PC-3 (cell line): ENCODE results near the gene OR2A2. TPM values are rescaled to one million over a fixed set of nuclear protein-coding genes. Genes with fewer than 3 reads are reported as not detected.
"Not testable (repeated sequence)": the region's sequence is repeated elsewhere in the genome, so short reads cannot be mapped to it uniquely, and the experiment has no call there.

Source experiments
- ATAC-seq: fragments of 200-7000 bp; cut with Tn5 transposase; 2 replicates; pipeline ENCODE4 v1.9.1; 2020; ENCODE audit warnings: mild to moderate bottlenecking, moderate library complexity
- BruUV-seq: library from RNA; stranded (reverse); fragments of 400-500 nt; replicated peaks from 2 replicates; lab custom pipeline; 2021; lab: Mats Ljungman, UMichigan
- CTCF ChIA-PET: fragments of 300-600 bp; sonication (Branson Sonifier 250); formaldehyde crosslinking; loops from one replicate; lab custom pipeline; 2022; ENCODE audit warnings: antibody characterized with exemption; lab: Charles Lee
- POLR2A ChIA-PET: fragments of 300-600 bp; sonication (Branson Sonifier 250); formaldehyde crosslinking; loops from one replicate; lab custom pipeline; 2022; ENCODE audit warnings: antibody characterized with exemption; ENCODE audit not compliant: unreplicated experiment; lab: Charles Lee
- DNase-seq: peaks from one replicate; pipeline ENCODE4 v3.0.0-alpha.2; 2015
- H2AFZ ChIP-seq: fragments of 300-600 bp; sonication (generic); 2 replicates; pipeline ENCODE4 v1.6.0; 2016; ENCODE audit warnings: antibody characterized with exemption, low read length
- H3F3A ChIP-seq: fragments of 300-600 bp; sonication (generic); one replicate; pipeline ENCODE4 v1.6.0; 2017; ENCODE audit warnings: antibody characterized with exemption, low read length, control low read depth, mild to moderate bottlenecking; ENCODE audit not compliant: unreplicated experiment
- H3K27ac ChIP-seq: fragments of 300-600 bp; sonication (generic); 2 replicates; pipeline ENCODE4 v1.5.1; 2016; ENCODE audit warnings: mild to moderate bottlenecking, low read length
- H3K27me3 ChIP-seq: fragments of 300-600 bp; sonication (generic); 2 replicates; pipeline ENCODE4 v1.6.1; 2016; ENCODE audit warnings: low read length, mixed read lengths
- H3K36me3 ChIP-seq: fragments of 300-600 bp; sonication (generic); 2 replicates; pipeline ENCODE4 v1.6.1; 2016; ENCODE audit warnings: low read depth, mixed run types, low read length, mixed read lengths
- H3K4me1 ChIP-seq: fragments of 300-600 bp; sonication (generic); 2 replicates; pipeline ENCODE4 v1.5.1; 2016; ENCODE audit warnings: low read length; ENCODE audit not compliant: insufficient read depth
- H3K4me2 ChIP-seq: fragments of 300-600 bp; sonication (generic); 2 replicates; pipeline ENCODE4 v1.6.0; 2016; ENCODE audit warnings: low read length
- H3K4me3 ChIP-seq: fragments of 300-600 bp; sonication (generic); 2 replicates; pipeline ENCODE4 v1.5.1; 2016; ENCODE audit warnings: mild to moderate bottlenecking, low read length, mixed read lengths
- H3K79me2 ChIP-seq: fragments of 300-600 bp; sonication (generic); 2 replicates; pipeline ENCODE4 v1.6.1; 2017; ENCODE audit warnings: low read length, mixed read lengths
- H3K9ac ChIP-seq: fragments of 300-600 bp; sonication (generic); 2 replicates; pipeline ENCODE4 v1.6.0; 2016; ENCODE audit warnings: mild to moderate bottlenecking, low read length
- H3K9me2 ChIP-seq: fragments of 300-600 bp; sonication (generic); replicated peaks from 2 replicates; pipeline ENCODE4 v1.6.1; 2016; ENCODE audit warnings: mixed run types, low read length, mixed read lengths
- H3K9me3 ChIP-seq: fragments of 300-600 bp; sonication (generic); 2 replicates; pipeline ENCODE4 v1.6.1; 2016; ENCODE audit warnings: low read length, mixed read lengths
- H4K20me1 ChIP-seq: fragments of 300-600 bp; sonication (generic); 2 replicates; pipeline ENCODE4 v1.6.1; 2016; ENCODE audit warnings: low read length, mixed read lengths
- EZH2 ChIP-seq: fragments of 300-600 bp; sonication (generic); IDR thresholded peaks from one replicate; pipeline ENCODE4 v1.6.1; 2017; ENCODE audit warnings: antibody characterized with exemption, mild to moderate bottlenecking, low read length; ENCODE audit not compliant: unreplicated experiment
- EZH2phosphoT487 ChIP-seq: fragments of 300-600 bp; sonication (generic); IDR thresholded peaks from 2 replicates; pipeline ENCODE4 v1.6.1; 2018; ENCODE audit warnings: mild to moderate bottlenecking, antibody characterized with exemption, low read length, borderline replicate concordance
- intact Hi-C: fragments of 100-400 bp; cut with micrococcal nuclease; formaldehyde crosslinking; loops from 2 replicates; pipeline ENCODE4 v1.9.0; 2023
- total RNA-seq: library from RNA; depleted of rRNA; stranded (reverse); fragments of >200 nt; gene quantifications from 2 replicates; pipeline ENCODE4 v1.2.3, GENCODE V29; 2014
- TF ChIP-seq, protein P1 (sequence below): fragments of 300-600 bp; sonication (generic); conservative IDR thresholded peaks from 2 replicates; pipeline ENCODE4 v1.5.1; 2017; ENCODE audit warnings: antibody characterized with exemption, low read depth, mild to moderate bottlenecking, low read length

Gene OR2A2
- total RNA-seq, 1 experiment from 2014 or later, result not detected

DNA sequence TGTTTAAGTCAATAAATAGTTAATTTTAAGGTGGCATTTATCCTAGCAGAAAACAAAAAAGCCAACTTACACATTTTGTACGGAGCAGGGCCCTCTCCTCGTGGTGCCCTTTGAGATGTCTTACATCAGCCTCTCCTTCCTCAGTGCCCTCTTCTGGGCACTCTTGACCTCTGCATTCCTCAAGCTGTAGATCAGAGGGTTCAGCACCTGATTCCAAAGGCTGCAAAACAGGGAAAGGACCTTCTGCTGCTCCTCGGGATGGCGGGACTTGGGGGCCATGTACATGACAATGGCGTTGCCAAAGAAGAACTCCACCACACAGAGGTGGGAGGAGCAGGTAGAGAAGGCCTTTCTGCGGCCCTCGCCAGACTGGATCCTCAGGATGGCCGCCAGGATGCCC, 9.0 kb downstream of the OR2A2 start:
- BruUV-seq, result no TSS peak
- TF ChIP-seq EZH2 (no peak), EZH2phosphoT487 (no peak)
- TF ChIP-seq, protein P1, sequence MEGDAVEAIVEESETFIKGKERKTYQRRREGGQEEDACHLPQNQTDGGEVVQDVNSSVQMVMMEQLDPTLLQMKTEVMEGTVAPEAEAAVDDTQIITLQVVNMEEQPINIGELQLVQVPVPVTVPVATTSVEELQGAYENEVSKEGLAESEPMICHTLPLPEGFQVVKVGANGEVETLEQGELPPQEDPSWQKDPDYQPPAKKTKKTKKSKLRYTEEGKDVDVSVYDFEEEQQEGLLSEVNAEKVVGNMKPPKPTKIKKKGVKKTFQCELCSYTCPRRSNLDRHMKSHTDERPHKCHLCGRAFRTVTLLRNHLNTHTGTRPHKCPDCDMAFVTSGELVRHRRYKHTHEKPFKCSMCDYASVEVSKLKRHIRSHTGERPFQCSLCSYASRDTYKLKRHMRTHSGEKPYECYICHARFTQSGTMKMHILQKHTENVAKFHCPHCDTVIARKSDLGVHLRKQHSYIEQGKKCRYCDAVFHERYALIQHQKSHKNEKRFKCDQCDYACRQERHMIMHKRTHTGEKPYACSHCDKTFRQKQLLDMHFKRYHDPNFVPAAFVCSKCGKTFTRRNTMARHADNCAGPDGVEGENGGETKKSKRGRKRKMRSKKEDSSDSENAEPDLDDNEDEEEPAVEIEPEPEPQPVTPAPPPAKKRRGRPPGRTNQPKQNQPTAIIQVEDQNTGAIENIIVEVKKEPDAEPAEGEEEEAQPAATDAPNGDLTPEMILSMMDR, result no peak
- POLR2A ChIA-PET, result no interaction called here

DNA sequence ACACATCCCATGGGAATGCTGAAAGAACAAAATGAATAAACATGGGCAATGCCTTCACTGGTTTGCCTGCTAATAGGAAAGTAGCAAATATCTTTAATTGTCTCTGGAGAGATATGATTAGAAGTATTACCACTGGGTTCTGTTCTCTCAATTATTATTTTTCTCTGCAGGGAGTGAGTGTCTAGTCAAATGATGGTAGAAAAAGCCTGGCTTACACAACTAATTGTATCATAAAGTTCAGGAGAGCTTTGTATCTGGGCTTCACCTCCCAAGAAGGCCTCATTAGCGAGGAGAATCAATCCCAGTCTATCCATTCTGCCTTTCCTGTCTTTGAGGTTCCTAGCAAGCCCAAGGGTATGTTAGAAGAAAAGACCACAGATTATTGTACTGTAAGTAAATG, 13.5 kb downstream of the OR2A2 start, which contains the start of gene OR2A14:
TSS of gene OR2A14 (plus strand) at position 301 of the 400 bp plus-strand sequence. CDS start 5,937 bp downstream, outside the sequence.
- H3K9me2 ChIP-seq, result no peaks in the 10 kb centered on the region
- no peaks in the 10 kb centered on the region for H3K79me2 ChIP-seq
- H3K36me3 ChIP-seq, result no peaks in the 10 kb centered on the region
- no peak within 1 kb of the TSS for H3K4me3 ChIP-seq
- DNase-seq (no peak), ATAC-seq (no peak)
- H3K4me2 ChIP-seq, result no peak within 1 kb of the TSS
- ChIA-PET POLR2A (no interaction called here), CTCF (no interaction called here)
- H4K20me1 ChIP-seq, result no peaks in the 10 kb centered on the region
- no peak within 1 kb of the TSS for H3K9ac ChIP-seq
- no peaks in the 10 kb centered on the region for H3K9me3 ChIP-seq
- TF ChIP-seq EZH2phosphoT487 (no peak), EZH2 (no peak)
- TF ChIP-seq, protein P1, result no peak
- no peak within 1 kb of the TSS for H2AFZ ChIP-seq
- H3K4me1 ChIP-seq, result no peaks in the 10 kb centered on the region
- H3K27me3 ChIP-seq, result no peaks in the 10 kb centered on the region
- no peaks in the 10 kb centered on the region for H3F3A ChIP-seq
- intact Hi-C loops, result no loop called here
- no peak within 1 kb of the TSS for H3K27ac ChIP-seq
- no TSS peak for BruUV-seq

More for the DNA sequence above, 9.0 kb downstream of the OR2A2 start:
- ATAC-seq (no peak), DNase-seq (no peak)
- Histone ChIP-seq H3K4me3 (no peak overlapping the region), H3K9ac (no peak overlapping the region), H3K4me1 (no peaks in the 10 kb centered on the region), H3F3A (no peaks in the 10 kb centered on the region), H3K27me3 (peaks cover 3% of the 10 kb centered on the region; the same call in 1 of the 2 replicates), H4K20me1 (no peaks in the 10 kb centered on the region), H3K9me3 (no peaks in the 10 kb centered on the region), H3K9me2 (no peaks in the 10 kb centered on the region), H3K36me3 (no peaks in the 10 kb centered on the region), H3K27ac (no peak overlapping the region), H3K4me2 (no peak overlapping the region), H3K79me2 (no peaks in the 10 kb centered on the region), H2AFZ (no peak overlapping the region)
- CTCF ChIA-PET, result no interaction called here
- intact Hi-C loops, result no loop called here

DNA sequence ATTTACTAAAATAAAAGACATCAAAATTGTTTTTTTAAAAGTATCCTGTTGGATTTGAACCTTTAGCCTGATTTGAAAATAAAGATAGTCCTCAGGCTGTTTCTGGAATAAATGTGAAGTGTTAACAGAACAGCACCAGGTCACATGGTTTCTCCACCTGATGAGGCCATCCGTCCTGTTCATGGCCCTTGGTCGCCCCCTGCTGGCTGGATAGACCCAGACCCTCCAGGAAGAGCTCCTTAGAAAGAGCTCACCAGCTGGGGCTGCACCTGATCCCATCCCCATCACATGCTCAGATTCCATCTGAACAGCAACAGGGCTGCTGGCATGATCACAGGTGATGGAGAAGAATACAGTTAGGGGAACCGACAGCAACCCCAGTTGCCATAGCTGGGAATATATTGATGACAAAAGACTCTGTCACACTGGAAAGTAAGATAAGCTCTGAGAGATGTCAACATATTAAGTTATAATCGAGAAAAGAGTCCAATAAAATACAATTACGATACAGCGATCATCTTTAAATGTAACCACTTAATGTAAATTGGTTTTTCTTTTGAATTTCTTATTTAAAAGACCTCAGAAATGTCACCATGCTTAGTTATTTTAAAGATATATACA, 18.4 kb downstream of the OR2A2 start:
- no peaks in the 10 kb centered on the region for H3K27me3 ChIP-seq
- no peaks in the 10 kb centered on the region for H3K36me3 ChIP-seq
- no TSS peak for BruUV-seq
- H2AFZ ChIP-seq, result no peak overlapping the region
- intact Hi-C loops, result loop anchor here (1.0 to 2.0 kb wide), 4 partner anchors 69 to 227 kb away; no protein-coding TSS in a partner anchor
- POLR2A ChIA-PET, result interaction anchor here (1.2 kb wide), 1 partner anchor 226 kb away, joined by 4 read pairs; the partner anchor contains the start of gene TCAF1
- CTCF ChIA-PET, result interaction anchor here (0.5 to 2.0 kb wide), 22 partner anchors 14 to 391 kb away, joined by 3 to 47 read pairs (median 4); partner anchors contain the start of genes OR2A25, OR2A5 and TCAF1
- ATAC-seq (peak; percentile 99), DNase-seq (peak; percentile 88)
- no peak overlapping the region for H3K4me3 ChIP-seq
- no peaks in the 10 kb centered on the region for H3K9me2 ChIP-seq
- H3K4me2 ChIP-seq, result no peak overlapping the region
- H3F3A ChIP-seq, result no peaks in the 10 kb centered on the region
- H3K4me1 ChIP-seq, result no peaks in the 10 kb centered on the region
- no peaks in the 10 kb centered on the region for H4K20me1 ChIP-seq
- TF ChIP-seq, protein P1, result peak; percentile 93
- TF ChIP-seq EZH2, result no peak
- TF ChIP-seq EZH2phosphoT487, result no peak
- no peaks in the 10 kb centered on the region for H3K9me3 ChIP-seq
- H3K27ac ChIP-seq, result no peak overlapping the region
- no peaks in the 10 kb centered on the region for H3K79me2 ChIP-seq
- no peak overlapping the region for H3K9ac ChIP-seq

DNA sequence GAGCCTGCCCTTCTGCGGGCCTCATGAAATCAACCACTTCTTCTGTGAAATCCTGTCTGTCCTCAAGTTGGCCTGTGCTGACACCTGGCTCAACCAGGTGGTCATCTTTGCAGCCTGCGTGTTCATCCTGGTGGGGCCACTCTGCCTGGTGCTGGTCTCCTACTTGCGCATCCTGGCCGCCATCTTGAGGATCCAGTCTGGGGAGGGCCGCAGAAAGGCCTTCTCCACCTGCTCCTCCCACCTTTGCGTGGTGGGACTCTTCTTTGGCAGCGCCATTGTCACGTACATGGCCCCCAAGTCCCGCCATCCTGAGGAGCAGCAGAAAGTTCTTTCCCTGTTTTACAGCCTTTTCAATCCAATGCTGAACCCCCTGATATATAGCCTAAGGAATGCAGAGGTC, 20.2 kb downstream of the OR2A2 start:
- H3K79me2 ChIP-seq, CTCF ChIA-PET, H3K4me3 ChIP-seq, H3K27ac ChIP-seq, H3K9ac ChIP-seq, intact Hi-C loops, H3K4me2 ChIP-seq, POLR2A ChIA-PET, BruUV-seq, H3K4me1 ChIP-seq, ATAC-seq, H3F3A ChIP-seq, H3K9me3 ChIP-seq, DNase-seq, H2AFZ ChIP-seq, H3K36me3 ChIP-seq, H3K27me3 ChIP-seq, H3K9me2 ChIP-seq, H4K20me1 ChIP-seq: not testable (repeated sequence)
